HG03139 (cell line): ENCODE results near the gene SNCG.

Experiments used
- ATAC-seq: cut with Tn5 transposase; IDR thresholded peaks from one replicate; pipeline ENCODE4 v1.9.1; 2021; ENCODE audit not compliant: unreplicated experiment

The SNCG gene

DNA sequence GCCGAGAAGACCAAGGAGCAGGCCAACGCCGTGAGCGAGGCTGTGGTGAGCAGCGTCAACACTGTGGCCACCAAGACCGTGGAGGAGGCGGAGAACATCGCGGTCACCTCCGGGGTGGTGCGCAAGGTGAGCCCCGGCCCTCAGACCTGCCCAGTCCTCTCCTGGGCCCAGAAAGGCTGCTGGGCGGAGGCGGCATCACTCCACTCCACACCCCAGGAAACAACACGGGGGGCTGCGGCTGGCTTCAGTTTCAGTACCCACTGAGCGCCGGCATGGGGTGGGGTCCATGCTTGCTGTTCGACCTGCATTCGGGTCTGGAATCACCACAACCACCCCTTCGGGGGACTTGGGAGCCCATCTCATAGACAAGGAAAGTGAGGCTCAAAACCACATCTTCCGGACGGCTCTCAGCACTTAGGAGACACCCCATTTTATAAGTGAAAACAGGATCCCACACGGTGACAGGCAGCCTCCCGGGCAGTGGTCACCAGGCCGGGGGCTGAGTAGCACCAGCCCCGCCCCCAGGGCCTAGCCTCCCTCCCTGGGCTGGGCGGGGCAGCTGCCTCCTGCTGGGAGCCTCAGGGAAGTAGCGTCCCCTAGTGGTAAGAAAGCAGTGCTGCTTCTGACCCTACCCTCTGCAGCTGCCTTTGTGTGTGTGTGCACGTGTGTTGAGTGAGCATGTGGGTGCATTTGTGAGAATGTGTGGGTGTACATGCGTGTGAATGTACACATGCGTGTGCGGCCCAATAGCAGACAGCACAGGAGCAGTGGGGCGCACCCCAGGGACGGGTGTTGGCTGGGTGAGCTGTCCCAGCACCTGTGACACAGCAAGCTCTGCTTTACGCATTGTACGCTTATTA, 1.8 kb downstream of the SNCG start:
- ATAC-seq: no peak

DNA sequence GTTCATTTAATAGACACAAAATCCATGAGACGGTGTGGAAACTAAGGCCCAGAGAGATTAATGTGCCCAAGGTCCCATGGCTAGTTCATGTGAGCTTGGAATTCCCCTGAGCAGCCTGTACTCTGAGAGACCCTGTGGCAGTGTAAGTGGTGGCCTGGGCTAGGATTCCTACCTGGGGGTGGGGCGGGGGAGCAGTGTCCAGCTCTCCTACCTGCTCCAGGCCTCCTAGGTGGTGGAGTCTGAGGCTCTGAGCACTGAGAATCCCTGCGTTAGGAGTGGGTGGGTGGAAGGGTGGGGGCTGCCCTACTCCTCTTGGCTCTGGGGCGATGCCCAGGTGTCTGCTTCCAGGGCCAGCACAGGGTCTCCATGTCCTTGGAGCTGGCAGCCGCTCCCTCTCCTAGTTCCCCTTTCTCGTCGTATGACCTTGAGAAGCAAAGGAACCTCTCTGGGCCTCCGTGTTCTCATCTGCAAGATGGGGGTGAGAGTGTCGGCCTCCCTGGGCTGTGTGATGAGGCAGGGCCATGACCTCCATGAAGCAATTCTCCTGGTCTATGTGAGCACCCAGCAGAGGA, 2.5 kb downstream of the SNCG start:
- no peak for ATAC-seq

DNA sequence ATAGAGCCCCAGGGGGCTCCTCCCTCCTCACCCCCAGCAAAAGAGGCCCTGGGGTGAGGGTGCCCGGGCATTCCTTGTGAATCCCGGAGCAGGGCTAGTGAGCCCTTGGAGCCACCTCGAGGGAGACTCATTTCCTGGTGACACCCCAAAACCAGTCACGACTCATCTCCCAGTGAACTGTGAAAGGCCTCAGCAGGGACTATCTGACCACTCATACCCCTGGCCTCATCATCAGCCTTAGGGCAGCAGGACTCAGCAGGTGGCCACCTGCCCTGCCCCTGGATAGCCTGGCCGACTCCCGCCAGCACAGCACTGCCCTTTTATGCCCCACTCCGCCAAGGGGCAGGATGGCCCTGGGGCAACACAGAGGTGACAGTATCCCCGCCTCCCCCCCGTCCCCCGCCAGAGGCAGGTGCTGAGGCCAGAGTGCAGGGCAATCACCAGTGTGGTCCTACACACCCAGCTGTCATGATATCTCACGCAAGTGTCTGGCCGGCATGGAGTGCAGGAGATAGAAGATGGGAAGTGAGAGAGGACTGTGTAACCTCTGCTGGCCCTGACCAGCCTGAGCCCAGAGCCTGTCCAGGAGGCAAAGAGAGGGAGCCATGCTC, 3.2 kb downstream of the SNCG start:
- no peak for ATAC-seq

DNA sequence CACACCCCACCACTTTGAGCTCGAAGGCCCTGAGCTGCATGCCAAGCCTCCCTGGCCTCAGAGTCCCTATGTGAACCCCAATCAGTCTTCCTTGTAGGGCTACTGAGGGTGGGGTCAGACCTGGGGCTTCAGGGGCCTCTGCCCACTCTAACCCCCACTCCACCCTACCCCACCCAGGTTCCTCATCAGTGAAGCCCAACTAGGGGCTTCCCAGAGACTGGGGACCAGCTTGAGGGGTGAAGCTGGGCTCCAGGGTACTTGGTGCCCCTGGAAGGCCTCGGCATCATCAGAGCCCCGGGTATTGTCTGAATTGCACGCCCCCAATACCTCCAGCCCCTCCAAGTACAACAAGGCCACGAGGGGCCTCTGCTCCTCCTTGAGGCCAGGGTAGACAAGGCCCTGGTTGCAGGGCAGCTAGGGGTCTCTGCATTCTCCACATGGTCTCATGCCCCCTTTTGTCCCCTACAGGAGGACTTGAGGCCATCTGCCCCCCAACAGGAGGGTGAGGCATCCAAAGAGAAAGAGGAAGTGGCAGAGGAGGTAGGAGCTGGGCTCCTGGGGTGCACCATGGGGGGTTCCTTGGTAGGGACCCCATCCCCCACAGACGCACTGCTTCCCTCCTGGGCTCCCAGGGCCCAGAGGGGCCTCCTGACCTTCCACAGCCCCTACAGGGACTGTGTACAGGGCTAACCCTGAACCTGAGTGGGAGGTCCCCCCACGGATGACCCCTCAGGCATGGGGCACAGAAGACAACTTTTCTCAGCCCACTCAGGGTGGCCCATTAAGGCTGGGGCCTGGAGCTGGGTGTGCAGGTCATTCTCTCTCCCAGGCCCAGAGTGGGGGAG, 4.0 kb downstream of the SNCG start:
- ATAC-seq: no peak

DNA sequence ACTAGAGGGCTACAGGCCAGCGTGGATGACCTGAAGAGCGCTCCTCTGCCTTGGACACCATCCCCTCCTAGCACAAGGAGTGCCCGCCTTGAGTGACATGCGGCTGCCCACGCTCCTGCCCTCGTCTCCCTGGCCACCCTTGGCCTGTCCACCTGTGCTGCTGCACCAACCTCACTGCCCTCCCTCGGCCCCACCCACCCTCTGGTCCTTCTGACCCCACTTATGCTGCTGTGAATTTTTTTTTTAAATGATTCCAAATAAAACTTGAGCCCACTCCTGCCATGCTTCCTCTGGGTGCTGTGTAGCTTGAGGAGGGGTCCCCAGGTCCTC, 4.5 kb downstream of the SNCG start:
- ATAC-seq: no peak

DNA sequence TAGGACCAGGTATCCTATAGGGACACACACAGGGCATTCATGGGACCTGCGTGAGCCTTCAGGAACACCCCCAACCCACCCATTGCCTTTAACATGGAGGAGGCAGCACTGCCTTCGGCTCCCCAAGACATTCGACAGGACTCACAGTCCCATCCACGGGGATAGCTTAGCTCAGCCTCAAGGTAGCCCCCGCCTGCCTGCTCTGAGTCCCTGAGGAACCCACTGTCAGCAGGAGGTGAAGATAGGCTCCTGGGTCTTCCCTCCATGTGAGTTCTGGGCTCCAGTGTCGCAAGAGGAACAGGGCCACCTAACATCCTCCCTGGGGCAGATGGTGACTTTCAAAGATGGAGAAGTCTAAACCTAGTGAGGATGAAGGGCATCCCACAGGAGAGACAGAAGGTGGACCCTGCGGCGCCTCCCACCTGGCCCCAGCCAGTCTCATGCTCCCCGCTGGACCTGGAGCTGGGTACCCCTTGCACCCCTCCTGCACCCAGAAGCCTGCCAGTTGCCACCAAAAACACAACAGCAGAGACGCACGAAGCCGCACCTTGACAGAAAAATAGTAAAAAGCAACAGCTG, 5.0 kb downstream of the SNCG start:
- ATAC-seq: no peak

DNA sequence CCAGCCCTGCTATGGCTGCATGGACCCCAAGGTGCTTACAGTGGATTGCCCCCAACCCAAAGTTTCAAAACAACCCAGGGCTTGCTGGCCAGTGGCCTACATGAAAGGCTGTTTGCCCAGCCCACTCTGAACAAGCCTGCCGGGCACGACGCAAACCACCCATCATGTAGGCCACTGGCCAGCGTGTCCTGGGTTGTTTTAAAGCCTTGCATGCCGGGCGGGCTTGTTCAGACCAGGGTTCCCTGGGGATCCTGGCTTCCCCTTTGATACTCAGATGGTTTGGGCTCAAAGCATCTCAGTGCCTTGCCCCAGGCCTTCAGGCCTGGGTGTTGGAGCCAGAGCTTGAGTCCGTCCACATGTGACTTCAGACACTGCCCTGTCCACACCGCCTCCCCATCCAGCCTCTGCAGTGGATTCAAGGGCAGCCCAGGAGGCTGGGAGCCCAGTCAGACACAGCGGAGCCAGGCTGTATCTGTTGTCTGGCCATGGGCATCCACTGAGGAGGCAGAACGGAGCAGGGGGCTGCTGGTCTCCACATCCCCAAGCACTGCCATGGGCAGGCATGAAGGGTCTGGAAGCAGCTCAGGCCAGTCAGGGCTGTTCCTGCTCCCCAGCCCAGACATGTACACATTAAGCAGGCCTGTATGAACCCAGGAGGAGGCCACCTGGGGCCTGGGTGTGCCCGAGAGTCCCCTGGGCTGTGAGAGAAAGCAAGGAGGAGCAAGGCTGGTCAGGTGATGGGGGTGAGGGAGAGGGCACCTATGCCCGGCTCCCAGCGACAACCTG, 5.9 kb downstream of the SNCG start:
- no peak for ATAC-seq

DNA sequence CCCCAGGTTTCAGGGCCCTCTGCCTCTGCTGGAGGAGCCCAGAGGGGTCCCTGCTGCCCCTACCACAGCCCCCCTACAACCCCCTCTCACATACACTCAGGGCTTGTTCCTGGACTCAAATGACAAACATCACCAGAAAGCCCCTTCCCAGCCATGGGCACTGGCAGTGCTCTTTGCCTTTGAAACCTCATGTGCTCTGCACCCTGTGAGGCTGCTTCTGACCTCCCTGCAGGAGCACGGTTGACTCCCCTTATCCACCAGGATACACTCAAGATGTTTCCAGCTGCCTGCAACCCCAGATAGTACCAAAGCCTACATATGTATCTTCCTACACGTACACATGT, 6.4 kb downstream of the SNCG start:
- no peak for ATAC-seq

DNA sequence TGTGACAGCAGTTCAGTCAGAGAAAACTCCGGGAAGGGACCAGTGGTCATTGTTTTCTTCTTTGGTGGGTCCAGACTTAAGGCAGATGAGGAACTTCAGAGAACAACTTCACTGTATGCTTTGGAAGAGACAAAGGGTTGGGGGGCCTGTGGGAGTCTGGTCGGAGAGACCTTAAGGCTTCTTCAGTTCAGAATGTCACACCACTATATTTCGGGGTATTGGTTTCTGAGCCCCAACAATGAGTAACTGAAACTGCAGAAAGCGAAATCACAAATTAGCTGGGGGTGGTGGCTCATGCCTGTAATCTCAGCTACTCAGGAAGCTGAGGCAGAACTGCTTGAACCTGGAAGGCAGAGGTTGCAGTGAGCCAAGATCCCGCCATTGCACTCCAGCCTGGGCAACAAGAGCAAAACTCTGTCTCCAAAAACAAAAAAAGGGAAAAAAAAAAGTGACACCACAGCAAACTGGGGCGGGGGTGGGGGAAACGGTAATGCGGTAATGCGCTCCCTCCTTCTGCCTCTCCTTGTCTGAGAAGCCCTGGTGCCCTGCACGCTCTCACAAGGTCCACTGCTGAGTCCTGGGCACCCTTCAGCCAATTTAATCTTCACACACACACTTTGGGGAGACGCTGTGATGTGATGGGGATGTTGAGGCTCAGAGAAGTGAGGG, 7.7 kb downstream of the SNCG start:
- no peak for ATAC-seq

DNA sequence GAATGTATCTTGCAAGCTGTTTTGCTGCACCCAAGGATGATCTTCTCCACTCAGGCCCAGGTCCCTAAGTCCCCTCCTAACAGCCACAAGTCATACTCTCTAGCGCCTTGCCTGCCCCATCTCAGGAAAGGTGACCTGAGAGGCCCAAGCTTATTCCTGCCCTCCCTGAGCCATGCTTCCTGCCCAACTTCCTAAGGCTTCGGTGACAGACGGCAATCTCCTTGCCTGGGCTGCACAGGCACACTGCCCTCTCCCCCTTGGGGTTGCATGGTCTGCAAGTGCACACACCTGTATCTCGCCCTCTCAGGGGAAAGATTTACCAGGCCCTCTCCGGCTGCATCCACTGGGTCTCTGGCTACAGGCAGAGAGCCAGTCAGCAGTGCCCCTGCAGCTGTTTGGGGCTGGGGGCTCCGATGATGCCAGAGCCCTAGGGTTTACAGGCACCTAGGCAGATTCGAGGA, 9.1 kb downstream of the SNCG start:
- no peak for ATAC-seq

DNA sequence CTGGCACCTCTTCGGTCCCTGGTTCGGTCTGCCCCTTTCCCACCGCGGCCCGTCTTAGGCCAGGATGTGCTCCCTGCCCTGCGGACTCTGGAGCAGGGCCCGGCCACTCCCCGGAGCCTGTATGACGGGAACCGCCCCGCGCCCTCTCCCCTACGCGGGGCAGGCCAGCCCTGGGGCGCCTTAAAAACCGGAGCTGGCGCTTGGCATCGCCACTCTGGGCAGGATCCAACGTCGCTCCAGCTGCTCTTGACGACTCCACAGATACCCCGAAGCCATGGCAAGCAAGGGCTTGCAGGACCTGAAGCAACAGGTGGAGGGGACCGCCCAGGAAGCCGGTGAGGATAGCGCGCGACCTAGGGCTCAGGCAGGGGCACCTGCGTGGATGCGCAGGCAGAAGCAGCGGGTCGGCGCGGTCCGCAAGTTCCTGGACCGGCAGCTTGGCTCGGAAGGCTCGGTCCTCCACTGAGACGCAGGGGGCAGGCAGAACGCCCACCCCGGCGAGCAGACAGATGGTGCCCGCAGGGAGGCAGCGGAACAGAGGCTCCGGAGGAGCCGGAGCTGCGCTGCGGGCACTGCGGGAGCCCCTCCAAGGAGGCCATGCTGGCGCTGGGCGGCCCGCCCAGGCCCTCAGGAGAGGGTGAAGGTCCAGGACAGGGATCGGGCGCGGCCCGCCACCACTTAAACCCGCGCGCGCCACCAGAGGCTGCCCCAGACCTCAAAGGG, 10.0 kb downstream of the SNCG start, which contains the start of gene ADIRF:
ADIRF (plus strand) TSS at position 212 of the 723 bp plus-strand sequence; CDS start at position 275, 63 bp downstream.
- ATAC-seq: no peak

DNA sequence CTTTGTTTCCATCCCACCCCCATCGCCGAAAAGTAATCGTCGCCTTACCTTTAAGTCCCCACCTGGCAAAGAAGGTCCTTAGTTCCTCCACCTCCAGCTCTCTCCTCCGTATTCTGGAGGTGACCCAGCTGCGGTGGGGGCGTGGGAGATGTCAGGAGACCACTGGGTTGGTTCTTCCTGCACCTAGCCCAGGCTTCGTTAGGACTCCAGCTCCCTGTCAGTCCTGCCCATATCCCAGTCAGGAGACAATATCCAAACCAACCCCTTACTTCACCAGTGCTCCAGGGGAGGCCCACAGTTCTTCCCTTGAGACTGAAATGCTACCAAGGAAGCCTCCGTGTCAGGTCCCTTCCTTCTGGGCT, 10.6 kb downstream of the SNCG start:
- no peak for ATAC-seq

DNA sequence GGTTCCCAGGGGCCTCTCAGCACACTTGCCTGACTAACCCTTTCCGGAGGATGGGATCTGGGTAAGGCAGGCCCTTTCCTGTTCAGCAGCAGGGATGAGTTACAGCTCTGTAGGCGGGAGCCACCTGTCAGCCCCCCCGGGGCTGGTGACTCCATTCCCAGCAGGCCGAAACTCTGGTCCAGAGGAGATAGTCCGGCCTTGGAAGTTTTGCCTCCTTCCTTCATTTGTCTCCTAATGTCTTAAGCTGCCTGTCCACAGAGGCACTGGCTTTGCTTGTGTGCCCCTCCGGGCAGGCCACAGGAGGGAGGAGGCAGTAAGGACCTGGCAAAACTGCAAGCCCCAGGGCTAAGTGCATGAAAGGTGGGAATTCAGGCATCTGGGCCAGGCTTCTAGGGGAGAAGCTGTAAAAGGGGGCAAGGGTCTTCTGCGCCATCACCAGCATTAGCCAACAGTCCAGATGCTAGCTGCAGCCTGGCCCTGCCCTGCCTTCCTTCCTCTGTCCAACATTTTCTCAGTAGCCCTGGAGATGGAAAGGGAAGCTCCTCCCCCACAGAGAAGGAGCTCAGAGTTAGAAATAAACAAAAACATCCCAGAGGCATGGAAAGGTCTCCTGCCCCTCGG, 11.1 kb downstream of the SNCG start:
- ATAC-seq: no peak

DNA sequence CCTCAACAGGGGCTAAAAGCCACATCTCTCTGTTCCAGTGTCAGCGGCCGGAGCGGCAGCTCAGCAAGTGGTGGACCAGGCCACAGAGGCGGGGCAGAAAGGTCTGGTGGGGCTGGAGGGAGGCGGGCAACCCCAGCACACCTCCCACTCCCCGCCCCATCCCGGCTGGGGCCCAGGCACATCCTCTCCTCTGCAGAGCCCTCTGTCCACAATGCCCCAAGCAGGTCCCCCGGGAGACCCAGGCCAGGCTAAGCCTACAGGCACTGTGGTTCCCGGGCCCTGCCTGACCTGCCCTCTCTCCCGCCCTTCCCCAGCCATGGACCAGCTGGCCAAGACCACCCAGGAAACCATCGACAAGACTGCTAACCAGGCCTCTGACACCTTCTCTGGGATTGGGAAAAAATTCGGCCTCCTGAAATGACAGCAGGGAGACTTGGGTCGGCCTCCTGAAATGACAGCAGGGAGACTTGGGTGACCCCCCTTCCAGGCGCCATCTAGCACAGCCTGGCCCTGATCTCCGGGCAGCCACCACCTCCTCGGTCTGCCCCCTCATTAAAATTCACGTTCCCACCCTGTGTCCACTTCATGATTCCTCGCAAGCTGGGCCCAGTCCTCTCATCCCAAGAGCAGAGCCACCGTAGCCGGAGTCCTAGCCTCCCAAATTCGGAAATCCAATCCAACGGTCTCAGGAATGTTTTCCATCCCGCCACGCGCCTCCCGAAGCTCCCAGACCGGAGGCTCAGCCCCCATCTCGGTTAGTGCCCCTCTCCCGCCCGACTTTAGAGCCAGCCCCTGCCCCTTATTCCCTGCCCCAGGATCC, 12.0 kb downstream of the SNCG start:
- no peak for ATAC-seq

DNA sequence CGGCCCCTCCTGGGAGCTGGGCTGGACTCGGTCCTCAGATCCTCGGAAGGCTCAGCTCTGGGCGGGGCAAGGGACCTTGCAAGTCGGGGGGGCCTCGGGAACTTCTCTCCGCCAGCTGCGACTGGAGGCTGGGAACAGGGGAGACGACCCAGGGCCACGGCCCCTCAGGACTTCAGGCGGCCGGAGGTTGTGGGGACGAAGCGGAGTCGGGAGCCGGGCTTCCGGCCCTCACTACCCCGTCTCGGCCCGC, 12.5 kb downstream of the SNCG start:
- ATAC-seq: no peak

DNA sequence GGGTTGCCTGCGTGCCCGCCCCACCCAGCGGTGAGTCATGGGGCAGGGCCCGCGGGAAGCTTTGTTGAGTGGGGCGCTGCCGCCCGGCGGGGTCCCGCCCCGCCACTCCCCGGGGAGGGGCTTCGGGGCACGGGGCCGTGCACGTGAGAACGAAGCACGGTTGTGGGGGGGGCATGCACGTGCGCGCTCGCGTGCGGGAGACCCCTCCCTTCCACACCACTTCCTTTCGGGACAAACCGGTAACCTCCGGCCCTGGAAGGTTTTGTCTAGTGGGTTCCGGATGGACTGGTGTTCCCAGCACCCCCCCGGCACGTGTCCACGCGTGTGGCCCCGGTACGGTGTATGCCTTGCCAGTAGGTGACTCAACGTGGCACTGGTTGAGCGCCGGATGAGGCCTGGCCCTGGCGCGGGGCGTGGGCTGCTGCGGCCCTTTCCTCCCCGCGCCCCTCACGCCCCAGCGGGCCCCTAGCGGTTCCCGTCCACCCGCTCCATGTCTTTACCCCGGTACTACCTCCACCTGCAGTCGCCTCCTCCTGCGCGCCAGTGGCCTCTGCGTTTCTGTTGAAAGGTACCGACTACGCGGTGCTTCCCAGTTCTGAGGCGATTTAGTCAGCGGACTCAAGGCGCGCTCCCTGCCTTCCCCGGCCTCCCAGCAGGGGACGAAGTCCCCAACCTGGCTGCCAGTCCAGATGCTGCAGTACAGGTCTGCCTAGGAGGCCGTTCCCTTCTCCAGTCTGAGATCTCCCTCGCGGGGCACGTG, 13.0 kb downstream of the SNCG start:
- peak; percentile 60 for ATAC-seq

DNA sequence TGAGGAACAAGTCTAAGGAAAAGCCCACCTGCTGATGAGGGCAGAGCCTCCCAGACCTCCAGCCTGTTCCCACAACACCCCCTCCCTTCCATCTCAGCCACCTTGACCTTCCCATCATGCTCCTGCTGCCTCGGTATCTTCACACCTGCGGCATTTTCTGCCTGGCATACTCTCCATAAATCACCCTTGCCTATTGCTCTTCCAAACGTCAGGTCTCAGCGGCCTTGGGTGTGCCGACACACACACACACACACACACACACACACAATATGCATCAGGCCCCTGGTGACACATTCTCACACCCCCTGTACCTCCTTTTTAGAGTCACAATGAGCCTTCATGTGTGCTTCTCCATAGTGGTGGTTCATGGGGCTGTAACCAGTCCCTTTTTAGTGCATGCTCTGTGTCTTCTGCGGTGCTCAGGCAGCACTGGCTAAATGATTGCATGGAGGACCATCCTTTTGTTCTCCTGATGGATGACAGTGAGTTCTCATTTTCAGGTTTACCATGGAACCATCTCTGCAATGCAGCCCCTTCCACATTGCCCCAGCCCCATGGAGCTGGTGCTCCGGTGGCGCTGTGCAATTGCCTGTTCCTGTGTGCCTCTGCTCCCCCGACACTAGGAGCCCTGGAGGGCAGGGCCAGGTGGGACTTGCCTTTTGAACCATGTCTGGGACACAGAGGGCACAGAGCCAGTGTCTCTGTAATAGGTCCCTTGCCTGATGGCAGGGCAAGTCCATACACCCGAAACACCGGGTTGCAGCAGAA, 14.4 kb downstream of the SNCG start:
- no peak for ATAC-seq
